ENCODE results near the gene VOPP1.
A peak's percentile ranks its signal among the peaks of the same experiment; 100 is the strongest.
"Not testable (repeated sequence)": the region's sequence is repeated elsewhere in the genome, so short reads cannot be mapped to it uniquely, and the experiment has no call there.

VOPP1 gene

DNA sequence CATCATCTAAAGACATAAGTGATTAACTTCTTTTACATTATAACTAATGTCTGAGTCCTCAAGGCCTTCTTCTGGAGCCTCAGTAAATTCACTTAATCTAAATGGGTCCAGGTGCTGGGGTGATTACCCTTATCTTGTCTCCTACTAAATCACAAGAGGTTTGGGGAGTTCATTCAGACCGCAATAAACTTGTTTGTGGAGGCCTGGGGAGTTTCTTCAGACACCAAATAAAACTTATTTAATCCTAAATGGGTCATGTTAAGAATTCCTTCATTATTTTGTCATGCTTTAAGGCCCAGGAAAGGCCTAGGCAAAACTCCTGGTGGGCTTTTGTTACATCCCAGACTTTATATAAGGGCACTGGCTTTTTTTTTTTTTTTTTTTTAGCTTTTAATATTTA, 62.1 kb downstream of the VOPP1 start:
- not testable (repeated sequence) for DNase-seq (ENCODE audit: low read depth in 2 of 2)

DNA sequence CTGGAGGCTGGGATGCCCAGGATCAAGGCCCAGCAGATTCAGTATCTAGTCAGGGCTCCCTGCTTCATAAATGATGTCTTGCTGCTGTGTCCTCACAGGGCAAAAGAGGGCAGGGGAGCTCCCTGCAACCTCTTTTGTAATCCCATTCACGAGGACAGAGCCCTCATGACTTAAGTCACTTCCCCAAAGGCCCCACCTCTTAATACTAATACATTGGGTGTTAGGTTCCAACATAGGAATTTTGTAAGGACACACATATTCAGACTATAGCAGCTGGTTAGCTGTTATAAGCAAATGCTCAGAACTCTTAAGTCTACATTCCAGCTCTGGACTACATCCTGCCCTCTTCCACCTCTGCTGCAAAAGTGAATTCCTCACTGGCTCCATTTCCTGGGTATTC, 63.0 kb downstream of the VOPP1 start:
- no peak for DNase-seq (ENCODE audit: low read depth in 2 of 2)

DNA sequence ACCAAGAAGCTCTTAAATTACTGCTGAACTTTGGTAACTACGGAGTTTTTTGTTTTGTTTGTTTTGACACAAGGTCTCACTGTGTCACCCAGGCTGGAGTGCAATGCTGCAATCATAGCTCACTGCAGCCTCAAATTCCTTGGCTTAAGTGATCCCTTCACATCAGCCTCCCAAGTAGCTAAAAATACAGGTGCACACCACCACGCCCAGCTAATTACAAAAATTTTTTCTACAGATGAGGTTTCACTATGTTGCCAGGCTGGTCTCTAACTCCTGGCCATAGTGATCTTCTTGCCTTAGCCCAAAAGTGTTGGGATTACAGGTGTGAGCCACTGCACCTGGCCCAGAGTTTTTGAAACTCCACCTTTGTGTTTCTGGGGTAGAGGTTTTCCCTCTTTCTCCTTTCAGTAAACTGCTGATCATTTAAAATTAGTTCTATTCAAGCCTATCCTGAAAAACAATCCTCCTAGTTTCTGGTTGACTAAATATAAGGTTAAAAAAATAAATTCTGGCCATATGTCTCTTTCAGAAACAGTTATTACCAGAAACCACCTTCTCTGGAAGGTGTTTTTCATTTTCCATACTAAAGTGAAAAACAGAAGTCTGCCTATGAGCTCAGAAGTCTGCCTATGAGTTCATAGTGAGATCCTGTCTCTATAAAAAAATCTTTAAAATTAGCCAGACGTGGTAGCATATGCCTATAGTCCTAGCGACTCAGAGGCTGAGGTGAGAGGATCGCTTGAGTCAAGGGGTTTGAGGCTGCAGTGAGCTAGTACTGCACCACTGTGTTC, 63.9 kb downstream of the VOPP1 start:
- DNase-seq (ENCODE audit: low read depth in 2 of 2), result no peak

DNA sequence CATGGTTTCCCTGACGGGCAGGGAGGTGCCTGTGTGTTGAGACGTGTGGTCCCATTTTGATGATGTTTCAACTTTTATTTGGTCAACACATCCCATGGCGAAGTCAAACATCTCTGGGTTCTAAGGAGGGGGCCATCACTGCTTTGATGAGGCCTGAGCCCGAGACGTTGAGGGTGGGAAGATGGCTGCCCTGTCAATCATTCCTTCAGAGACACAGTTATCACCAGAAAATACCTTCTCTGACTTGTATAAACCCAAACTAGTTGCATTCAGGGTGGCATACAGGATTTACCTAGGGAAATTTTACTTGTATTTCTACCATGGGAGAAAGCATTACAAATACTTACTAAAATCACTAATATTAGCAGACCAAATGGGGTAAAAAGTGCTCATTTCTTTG, 64.6 kb downstream of the VOPP1 start:
- DNase-seq (ENCODE audit: low read depth in 2 of 2), result no peak

DNA sequence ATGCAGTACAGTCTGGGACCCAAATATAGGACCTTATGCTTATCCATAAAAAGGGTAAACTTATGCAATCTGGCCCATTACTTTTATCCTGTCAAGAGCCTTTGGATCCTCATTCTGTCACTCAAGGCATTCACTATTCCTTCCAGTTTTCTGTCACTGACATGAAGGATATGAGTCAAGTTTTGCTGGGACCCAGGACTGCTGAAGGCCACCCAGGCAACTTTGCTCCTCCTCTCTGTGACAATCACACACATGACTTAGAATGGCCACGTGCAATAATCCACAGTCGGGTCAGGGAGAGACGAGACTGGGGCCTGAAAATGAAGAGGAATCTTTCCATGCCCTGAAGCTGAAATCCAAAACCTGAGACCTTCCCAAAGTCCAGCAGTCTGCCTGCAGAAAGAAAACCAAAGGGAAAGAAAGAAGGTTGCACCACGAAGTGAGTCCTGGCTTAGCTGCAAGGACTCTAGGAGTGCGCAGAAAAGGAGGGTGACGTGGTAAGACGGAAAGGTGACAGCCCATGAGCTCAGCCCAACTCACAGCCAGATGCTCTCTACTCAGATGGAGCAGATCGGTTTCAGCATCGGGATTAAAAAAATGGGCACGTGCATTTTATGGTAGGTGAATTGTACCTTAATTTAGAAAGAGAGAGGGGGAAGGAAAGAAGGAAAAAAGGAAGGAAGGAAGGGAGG, 67.2 kb downstream of the VOPP1 start:
- no peak for DNase-seq (ENCODE audit: low read depth in 2 of 2)

DNA sequence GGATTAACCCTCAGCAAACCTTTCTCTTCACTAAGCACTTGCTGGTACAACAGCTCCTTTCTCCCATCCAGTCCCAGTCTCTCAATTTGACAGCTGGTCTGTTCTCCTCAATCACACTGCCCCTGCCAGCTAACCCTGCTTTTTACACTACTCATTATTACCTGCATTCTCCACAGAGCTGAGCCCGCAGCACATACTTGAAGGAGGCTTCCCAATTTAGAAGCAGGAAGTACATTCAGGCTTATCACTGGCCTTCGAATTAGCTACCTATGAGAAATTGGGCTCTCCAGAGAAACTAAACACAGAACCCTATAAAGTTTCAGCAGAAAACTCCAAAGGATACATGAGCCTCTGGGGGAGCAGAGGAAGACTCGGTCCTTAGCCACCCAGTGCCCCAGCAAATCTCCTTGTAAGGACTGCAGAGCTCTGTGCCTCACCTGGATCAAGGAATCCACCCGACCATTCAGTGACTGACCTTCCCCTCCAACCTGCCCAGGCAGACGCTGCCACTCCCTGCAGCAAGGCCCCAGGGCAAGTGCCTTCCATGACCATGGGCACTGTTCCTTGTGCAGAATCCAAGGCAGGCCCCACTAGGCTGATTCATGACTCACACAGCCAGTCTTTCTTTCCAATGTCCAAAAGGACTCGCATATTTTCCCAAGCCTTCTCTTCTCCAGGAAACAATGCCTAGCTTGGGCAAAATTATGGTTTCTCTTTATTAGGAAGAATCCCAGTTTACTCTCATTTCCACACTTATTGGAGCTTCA, 68.0 kb downstream of the VOPP1 start:
- DNase-seq (ENCODE audit: low read depth in 2 of 2), result no peak

DNA sequence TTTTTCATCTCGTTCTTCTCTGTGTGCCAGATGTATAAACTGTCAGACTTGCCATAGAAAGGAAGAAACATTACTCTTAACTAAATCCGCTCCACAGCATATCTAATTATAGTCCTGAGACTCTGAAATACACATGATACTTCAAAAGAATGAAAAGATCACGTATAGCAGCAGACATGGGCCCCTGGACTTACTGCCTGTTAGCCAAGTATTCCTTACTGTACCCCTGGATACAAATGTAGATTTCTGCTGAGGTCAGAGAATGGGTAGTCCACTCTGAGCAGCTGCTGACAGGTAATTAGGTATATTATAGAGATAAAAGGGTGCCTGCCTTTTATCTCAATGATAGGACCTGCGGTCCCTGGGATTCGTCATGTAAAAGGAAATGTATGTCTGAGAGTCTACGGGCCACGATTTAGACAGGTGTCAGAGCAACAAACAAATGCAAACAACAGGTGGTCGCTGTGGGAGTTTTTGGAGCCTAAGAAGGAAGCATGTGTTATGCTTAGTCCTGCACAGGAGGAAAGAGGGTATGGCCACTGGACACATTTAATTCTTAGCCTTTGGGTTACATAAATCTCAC, 69.4 kb downstream of the VOPP1 start:
- no peak for DNase-seq (ENCODE audit: low read depth in 2 of 2)

DNA sequence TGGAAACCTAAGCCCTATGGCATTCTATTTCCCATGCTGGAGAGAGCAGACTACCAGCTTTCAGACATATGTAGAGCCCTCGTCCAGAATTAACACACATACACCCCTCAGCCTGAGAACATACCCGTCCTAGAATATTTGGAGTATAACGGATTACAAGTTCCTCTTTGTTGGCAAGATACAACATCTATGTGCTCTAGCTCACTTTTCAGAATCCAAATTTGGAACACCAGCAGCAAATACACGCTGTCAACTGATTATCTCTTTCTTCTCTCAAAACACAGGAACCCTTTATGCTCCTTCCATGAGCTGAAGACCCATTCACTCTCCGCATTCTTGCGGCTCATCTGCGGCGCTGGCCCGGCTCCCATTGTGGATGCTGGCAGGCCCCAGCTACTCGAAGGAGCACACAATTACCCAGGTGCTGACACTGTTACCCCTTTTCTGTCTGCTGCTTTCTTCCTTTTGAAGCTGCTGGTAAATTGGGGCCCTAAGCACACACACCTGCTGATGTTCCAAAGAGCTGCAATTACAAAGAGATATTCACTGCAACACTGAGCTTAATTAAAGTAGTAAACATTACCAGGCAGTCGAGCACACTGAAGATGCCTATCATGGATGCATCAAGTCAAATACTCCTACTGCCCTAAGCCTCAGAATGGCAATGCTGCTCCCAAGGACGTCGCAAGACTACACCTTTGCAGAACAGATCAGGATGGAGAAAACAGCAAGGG, 70.0 kb downstream of the VOPP1 start:
- no peak for DNase-seq (ENCODE audit: low read depth in 2 of 2)

DNA sequence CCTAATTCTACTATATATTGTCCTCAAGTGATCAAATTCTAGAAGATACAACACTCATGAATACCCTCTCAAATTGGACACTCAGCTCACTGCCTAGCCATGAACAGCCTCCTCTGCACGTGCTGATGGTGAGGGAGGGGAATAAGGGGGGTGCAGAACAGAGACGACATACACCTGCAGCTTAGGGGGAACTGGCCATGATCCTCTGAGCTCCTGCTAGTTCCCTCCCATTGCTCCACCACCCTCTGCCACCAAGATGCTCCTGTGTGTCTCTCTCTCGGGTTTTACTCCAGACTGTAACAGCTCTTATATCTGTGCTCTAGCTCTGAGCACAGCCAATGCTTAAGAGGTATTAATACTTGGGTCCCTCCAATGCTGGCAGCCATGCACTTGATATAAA, 70.7 kb downstream of the VOPP1 start:
- no peak for DNase-seq (ENCODE audit: low read depth in 2 of 2)

DNA sequence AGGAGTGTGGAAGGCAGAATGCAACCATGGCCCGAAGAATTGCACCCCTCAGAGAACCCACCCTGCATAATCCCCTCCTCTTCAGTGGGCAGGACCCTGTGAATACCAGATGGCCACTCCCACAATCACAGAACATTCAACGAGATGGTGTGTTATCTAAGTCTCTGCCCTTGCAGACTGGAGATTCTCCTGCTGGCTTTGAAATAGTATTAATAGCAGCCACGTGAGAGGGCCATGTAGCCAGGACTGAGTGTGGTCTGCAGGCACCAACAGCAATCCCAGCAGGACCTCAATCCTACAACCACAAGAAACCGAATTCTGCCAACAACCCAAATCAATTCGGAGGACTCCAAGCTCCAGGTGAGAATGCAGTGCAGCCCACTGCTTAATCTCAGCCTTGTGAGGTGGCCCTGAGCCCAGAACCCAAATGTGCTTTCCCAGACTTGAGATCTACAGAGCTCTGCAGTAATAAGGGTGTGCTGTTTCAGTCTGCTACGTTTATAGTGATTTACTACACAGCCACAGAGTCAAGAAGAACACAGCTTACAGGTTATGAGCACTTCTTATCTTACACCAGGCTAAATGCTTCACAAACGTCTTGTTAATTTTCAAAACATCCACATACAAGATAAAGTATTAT, 72.1 kb downstream of the VOPP1 start:
- DNase-seq (ENCODE audit: low read depth in 2 of 2), result no peak

DNA sequence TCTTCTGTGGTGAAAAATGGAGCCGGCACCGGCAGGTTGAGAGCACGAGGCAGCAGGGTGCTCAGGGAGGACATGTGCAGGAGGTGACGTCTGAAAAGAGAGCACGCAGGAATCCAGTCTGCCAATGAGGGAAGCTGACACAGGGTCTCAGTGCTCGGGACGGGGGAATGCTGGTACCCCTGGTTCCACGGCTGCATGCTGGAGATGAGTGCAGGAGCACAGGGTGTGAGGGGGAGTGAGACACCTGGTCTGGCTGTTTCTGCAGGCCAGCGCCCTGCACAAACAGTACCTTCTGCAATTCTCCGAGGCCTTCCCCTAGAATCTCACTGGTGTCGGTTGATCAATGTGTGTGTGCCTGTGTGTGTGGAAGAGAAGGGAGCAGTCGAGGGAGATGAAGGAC, 72.7 kb downstream of the VOPP1 start:
- no peak for DNase-seq (ENCODE audit: low read depth in 2 of 2)

DNA sequence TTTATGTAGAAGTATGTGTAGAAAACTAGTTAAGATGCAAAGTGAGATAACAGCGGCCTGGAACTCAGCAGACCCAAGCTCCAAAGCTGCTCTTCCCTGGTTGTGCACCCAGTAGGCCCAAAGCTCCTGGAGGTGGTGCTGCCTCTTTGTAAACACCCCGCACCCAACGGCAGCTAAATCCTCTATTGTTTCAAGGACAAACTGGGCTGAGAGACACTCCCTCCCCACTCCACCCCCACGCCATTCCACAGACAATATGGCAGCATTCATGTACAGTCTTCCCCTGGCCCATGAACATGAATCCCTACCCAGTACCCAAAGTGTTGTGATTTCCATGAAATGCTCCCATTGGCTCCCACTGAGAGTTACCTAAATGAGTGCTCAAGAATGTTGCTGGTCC, 73.5 kb downstream of the VOPP1 start:
- no peak for DNase-seq (ENCODE audit: low read depth in 2 of 2)

DNA sequence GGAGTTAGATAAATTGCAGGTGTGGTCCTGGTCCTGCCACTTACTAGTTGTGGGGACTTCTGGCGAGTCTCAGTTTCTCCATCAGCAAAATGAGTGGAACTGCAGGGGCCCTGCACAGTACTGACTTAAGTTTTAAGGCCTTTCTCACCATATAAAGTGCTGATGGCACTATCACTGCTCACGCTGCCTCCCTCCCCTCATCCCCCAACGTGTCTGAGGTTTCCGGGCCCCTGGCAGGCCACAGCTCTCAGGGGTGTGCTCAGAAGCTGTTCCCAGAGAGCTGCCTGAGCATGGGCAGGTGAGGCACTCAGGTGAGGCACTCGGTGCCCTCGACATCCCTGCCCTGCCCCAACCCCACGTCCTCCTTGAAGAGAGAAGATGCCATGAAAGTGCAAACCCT, 74.2 kb downstream of the VOPP1 start:
- DNase-seq (ENCODE audit: low read depth in 2 of 2), result peak in 1 of 2 donors; percentile 17

DNA sequence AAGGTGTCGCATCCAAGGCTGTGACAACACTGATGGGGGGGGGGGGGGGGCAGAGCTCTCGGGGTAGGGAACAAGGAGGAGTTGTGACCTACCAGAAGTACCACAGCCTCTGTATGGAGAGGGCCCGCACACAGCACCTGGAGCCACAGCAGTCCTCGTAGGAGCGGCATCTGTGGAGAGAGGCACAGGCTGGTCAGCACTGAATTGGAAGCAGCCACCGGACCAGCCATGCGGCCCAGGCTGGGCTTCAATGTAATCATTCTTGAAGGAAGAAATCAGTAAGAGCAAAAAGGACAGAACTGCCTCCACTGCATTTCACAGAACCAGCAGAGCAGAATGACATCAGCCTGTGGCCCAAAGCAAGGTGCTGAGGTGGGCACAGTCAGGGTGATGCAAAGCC, 74.8 kb downstream of the VOPP1 start:
- DNase-seq (ENCODE audit: low read depth in 2 of 2), result no peak

DNA sequence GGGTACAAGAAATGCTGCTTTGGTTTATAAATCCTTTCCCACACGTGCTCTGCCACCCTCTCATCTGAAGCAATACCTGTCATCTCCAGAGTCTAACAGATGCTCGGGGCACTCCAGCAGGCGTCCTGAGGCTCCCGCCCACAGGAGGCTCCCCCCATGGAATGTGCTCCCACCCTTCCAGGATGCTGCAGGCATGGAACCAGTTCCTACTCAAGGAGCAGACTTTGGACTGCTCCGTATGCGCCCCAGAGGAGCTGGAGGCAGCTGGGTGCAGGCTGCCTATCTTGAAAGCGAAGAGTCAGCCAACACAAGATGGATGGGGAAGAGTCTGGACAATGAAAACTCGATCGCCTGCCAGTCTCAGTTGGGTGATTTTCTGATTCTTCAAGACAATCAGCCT, 75.4 kb downstream of the VOPP1 start:
- DNase-seq (ENCODE audit: low read depth in 2 of 2), result no peak

DNA sequence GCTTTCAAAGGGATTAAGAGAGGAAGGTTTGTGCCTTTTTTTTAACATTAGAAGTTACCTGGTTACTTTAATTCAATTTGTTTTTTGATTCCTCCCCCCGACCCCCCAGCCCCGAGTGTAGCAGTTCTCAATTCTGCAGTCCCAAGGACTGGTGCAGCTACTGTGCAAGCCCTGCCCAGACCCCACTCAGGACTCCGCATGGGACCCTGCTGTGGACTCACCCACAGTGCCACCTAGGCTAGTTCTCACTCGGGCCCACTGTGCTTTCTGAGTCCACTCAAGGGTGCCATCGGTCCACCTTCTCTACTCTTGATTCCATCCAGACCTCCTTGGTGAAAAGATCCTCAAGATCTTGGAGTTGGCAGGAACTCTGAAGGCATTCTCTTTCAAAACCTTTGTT, 77.4 kb downstream of the VOPP1 start:
- no peak for DNase-seq (ENCODE audit: low read depth in 2 of 2)

DNA sequence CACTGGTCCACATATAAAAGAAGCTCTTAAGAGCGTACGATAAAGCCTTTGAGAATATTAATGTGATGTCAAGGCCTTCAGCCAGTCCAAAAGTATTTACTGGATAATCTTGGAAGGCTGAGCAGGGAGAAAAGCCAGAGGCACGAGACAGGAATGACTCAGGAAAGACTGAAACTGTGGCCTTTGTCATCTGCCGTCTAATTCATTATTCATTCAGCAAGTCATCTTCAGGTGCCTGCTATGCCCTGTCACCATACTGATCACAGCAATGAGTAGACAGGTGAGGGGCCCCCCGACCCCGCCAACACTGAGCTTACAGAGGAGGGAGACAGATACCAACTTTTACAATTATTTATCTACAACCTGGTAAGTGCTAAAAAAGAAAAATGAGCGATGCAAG, 78.9 kb downstream of the VOPP1 start:
- DNase-seq (ENCODE audit: low read depth in 2 of 2), result no peak

DNA sequence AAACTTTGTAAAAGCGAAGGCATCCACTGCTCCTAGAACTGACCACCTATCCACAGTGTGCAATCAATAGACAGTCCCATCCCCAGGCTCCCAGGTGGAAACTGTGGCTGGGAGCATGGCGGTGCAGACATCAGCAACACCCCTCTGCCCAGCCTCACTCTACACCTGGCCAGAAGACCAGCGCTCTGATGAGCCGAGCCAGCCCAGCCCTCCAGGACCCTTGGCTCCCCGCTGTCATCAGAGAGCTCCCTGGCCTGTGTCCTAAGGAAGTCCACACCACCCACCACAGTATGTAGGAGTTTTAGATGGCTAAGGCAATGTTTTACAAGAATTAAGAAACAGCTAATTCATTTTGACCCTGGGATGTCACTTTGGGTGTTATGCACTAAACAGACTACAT, 81.0 kb downstream of the VOPP1 start:
- no peak for DNase-seq (ENCODE audit: low read depth in 2 of 2)

DNA sequence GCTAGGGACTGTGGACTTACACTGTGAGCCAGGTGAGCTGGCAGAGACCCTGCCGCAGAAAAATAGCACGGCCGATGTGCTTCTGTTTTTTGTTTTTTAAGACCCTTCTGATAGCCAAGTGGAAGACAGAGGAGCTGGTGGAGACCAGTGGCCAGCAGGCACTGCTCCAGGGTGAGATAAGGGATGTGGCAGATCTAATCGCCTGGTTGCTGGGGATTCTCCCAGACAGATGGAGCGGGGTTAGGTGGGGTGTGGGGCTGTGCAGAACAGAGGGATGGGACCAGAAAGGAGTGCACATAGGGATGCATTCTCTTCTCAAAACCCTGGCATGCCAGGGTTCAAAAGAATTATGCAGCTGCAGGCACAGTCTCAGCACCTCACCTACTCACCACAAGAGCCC, 82.2 kb downstream of the VOPP1 start:
- DNase-seq (ENCODE audit: low read depth in 2 of 2), result no peak

DNA sequence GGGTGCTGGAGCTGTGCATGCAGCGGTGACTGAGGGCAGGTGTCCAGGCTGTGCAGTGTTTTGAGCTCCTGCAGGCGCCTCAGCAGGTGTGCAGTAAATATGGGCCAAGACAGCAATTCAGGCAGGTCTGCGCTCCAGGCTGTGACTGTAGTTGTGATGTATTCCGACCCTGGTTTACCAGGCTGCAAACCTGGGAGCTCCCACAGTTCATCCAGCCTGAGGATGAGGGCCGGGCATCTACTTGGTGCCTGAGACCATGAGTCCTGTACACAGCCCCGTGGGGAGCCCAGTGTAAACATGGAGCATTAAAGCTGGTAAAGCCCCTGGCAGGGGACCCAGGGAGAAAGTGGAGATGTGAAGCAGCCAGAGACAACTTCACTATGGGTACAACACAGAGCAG, 82.8 kb downstream of the VOPP1 start:
- DNase-seq (ENCODE audit: low read depth in 2 of 2), result no peak

DNA sequence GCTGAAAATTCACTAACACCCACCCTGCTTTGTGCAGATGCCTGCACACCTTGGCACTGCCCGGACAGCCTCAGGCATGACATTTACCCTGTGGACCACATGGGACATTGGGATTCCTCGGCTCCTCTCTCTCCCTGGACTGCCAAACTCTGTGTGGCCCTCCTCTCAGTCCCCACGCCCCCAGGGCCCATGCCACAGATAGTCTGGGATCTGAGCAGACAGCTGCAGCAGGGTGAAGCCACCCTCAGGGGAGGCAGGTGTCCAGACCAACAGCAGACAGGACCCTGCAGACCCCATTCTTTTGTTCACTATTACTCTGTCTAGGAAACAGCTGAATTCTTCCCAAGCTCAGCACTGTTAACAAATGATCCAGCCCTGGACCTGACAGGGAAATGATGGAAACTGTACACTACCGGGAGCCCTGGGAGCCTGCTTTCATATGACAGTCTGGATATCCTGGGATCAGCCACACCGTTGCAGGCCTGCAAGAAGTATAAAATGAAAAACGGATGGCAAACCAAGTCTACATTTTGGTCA, 83.4 kb downstream of the VOPP1 start:
- no peak for DNase-seq (ENCODE audit: low read depth in 2 of 2)
